ENCODE results near the gene GUF1. TPM values are rescaled to one million over a fixed set of nuclear protein-coding genes. Genes with fewer than 3 reads are reported as not detected.

The GUF1 gene
- total RNA-seq, 1 experiment from 2014 or later: 18.6 TPM

DNA sequence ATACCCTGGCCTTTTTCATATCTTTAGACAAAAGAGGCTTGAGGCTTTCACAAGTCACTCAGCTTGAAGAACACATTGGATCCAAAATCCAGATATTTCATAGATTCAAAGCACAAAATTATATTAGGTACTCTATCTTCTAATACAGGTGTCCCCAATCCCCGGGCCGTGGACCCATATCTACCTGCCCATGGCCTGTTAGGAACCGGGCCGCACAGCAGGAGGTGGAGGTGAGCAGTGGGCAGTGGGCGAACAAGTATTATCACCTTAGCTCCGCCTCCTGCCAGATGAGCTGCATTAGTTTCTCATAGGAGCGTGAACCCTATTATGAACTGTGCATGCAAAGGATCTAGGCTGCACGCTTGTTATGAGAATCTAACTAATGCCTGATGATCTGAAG lies 45.5 kb upstream of the GUF1 start:
- TF ChIP-seq CTCF (conservative IDR thresholded peaks at IDR 0.05) (no peak), EZH2 (IDR thresholded peaks at IDR 0.05; ENCODE audit: low read depth) (no peak)
- no peaks in the 10 kb centered on the region for H3F3A ChIP-seq (ENCODE audit: insufficient read depth, low read depth)
- BruUV-seq (replicated peaks): no TSS peak
- DNase-seq: no peak
- H3K27me3 ChIP-seq (ENCODE audit: insufficient read depth, low read depth): no peaks in the 10 kb centered on the region
- no peak overlapping the region for H2AFZ ChIP-seq
- intact Hi-C loops (cut with micrococcal nuclease; ENCODE audit: unreplicated experiment): no loop called here
- POLR2A ChIA-PET (ENCODE audit: unreplicated experiment): no interaction called here
- no peak overlapping the region for H3K27ac ChIP-seq
- no peaks in the 10 kb centered on the region for H3K4me1 ChIP-seq (replicated peaks; ENCODE audit: insufficient read depth)
- no peaks in the 10 kb centered on the region for H4K20me1 ChIP-seq (ENCODE audit: insufficient read depth)
- CTCF ChIA-PET: no interaction called here
- no peaks in the 10 kb centered on the region for H3K9me3 ChIP-seq (ENCODE audit: insufficient read depth, low read depth)
- H3K4me3 ChIP-seq: no peak overlapping the region
- H3K79me2 ChIP-seq (ENCODE audit: low read depth): no peaks in the 10 kb centered on the region
- no peaks in the 10 kb centered on the region for H3K9me2 ChIP-seq (ENCODE audit: insufficient read depth)
- H3K36me3 ChIP-seq (ENCODE audit: low read depth): no peaks in the 10 kb centered on the region
- H3K4me2 ChIP-seq: no peak overlapping the region

- Histone ChIP-seq H3F3A (ENCODE audit: insufficient read depth, low read depth) (no peaks in the 10 kb centered on the region), H3K27me3 (ENCODE audit: insufficient read depth, low read depth) (no peaks in the 10 kb centered on the region), H3K4me2 (no peak overlapping the region), H4K20me1 (ENCODE audit: insufficient read depth) (no peaks in the 10 kb centered on the region), H3K9me3 (ENCODE audit: insufficient read depth, low read depth) (no peaks in the 10 kb centered on the region), H2AFZ (no peak overlapping the region), H3K4me1 (replicated peaks; ENCODE audit: insufficient read depth) (no peaks in the 10 kb centered on the region), H3K4me3 (no peak overlapping the region), H3K79me2 (ENCODE audit: low read depth) (no peaks in the 10 kb centered on the region), H3K36me3 (ENCODE audit: low read depth) (no peaks in the 10 kb centered on the region), H3K27ac (no peak overlapping the region), H3K9me2 (ENCODE audit: insufficient read depth) (no peaks in the 10 kb centered on the region)
- CTCF ChIA-PET: no interaction called here
- TF ChIP-seq CTCF (conservative IDR thresholded peaks at IDR 0.05) (no peak), EZH2 (IDR thresholded peaks at IDR 0.05; ENCODE audit: low read depth) (no peak)
- POLR2A ChIA-PET (ENCODE audit: unreplicated experiment): no interaction called here
- BruUV-seq (replicated peaks): no TSS peak
- intact Hi-C loops (cut with micrococcal nuclease; ENCODE audit: unreplicated experiment): no loop called here
- no peak for DNase-seq
Observed at GRCh38 chr4:44638091-44638490, 40.1 kb upstream of the GUF1 start.

- no peaks in the 10 kb centered on the region for H3K79me2 ChIP-seq (ENCODE audit: low read depth)
- no peaks in the 10 kb centered on the region; the same call in 1 of the 2 replicates for H3K9me2 ChIP-seq (ENCODE audit: insufficient read depth)
- intact Hi-C loops (cut with micrococcal nuclease; ENCODE audit: unreplicated experiment): no loop called here
- H3F3A ChIP-seq (ENCODE audit: insufficient read depth, low read depth): no peaks in the 10 kb centered on the region
- no peaks in the 10 kb centered on the region for H3K36me3 ChIP-seq (ENCODE audit: low read depth)
- H3K4me1 ChIP-seq (replicated peaks; ENCODE audit: insufficient read depth): no peaks in the 10 kb centered on the region
- no peak overlapping the region for H3K4me3 ChIP-seq
- H3K27me3 ChIP-seq (ENCODE audit: insufficient read depth, low read depth): no peaks in the 10 kb centered on the region
- H4K20me1 ChIP-seq (ENCODE audit: insufficient read depth): no peaks in the 10 kb centered on the region
- ChIA-PET CTCF (no interaction called here), POLR2A (ENCODE audit: unreplicated experiment) (no interaction called here)
- no peaks in the 10 kb centered on the region; the same call in 1 of the 2 replicates for H3K9me3 ChIP-seq (ENCODE audit: insufficient read depth, low read depth)
- DNase-seq: no peak
- TF ChIP-seq EZH2 (IDR thresholded peaks at IDR 0.05; ENCODE audit: low read depth): no peak
- TF ChIP-seq CTCF (conservative IDR thresholded peaks at IDR 0.05): no peak
- H3K4me2 ChIP-seq: no peak overlapping the region
- no peak overlapping the region for H3K27ac ChIP-seq
- BruUV-seq (replicated peaks): no TSS peak
- no peak overlapping the region for H2AFZ ChIP-seq
Observed at GRCh38 chr4:44646151-44646550, 32.1 kb upstream of the GUF1 start.
